SK-N-SH (cell line): ENCODE data around the gene DDX39B. TPM values are rescaled to one million over a fixed set of nuclear protein-coding genes. Genes with fewer than 3 reads are reported as not detected.
"Not testable (repeated sequence)": the region's sequence is repeated elsewhere in the genome, so short reads cannot be mapped to it uniquely, and the experiment has no call there.

Experiments used
- CTCF ChIA-PET: fragments of 300-600, 350-600 bp; formaldehyde crosslinking; extraction: SDS; loops from one replicate; lab custom pipeline; 2021; lab: Yijun Ruan, JAX
- POLR2A ChIA-PET: fragments of 350-600 bp; sonication (Branson Sonifier 250); formaldehyde crosslinking; extraction: SDS; loops from one replicate; lab custom pipeline; 2020; ENCODE audit warnings: antibody characterized with exemption, inconsistent platforms; lab: Yijun Ruan, JAX
- DNase-seq: peaks from one replicate; pipeline ENCODE4 v3.0.0; 2012
- H2AFZ ChIP-seq: fragments of 200-600 bp; sonication (generic); 2 replicates; pipeline ENCODE4 v1.8.1; 2016; ENCODE audit warnings: antibody characterized with exemption, mild to moderate bottlenecking, low read depth
- H3F3A ChIP-seq: fragments of 200-600 bp; sonication (generic); replicated peaks from 2 replicates; pipeline ENCODE3; 2016; ENCODE audit warnings: antibody characterized with exemption, mild to moderate bottlenecking; ENCODE audit not compliant: insufficient read depth
- H3K27ac ChIP-seq, 2 experiments: fragments of 200-500 bp in 1 of 2; fragments of 200-600 bp in 1 of 2; sonication (Bioruptor generic) in 1 of 2; sonication (generic), shearing (Covaris generic) in 1 of 2; 2 replicates each; pipeline versions ENCODE4 v1.5.1 to v1.6.1; 2014 to 2016; ENCODE audit warnings: low read depth in 2 of 2, inconsistent platforms in 1 of 2, low read length in 1 of 2, mild to moderate bottlenecking in 1 of 2, mixed read lengths in 1 of 2
- H3K27me3 ChIP-seq: fragments of 200-600 bp; sonication (generic), shearing (Covaris generic); 2 replicates; pipeline ENCODE4 v1.6.1; 2016; ENCODE audit warnings: mixed run types; ENCODE audit not compliant: insufficient read depth
- H3K36me3 ChIP-seq, 2 experiments: fragments of 200-500 bp in 1 of 2; fragments of 200-600 bp in 1 of 2; sonication (Bioruptor generic) in 1 of 2; sonication (generic) in 1 of 2; replicated peaks in 1 of 2; 2 replicates each; pipeline versions ENCODE3 to v1.5.1; 2014 to 2016; ENCODE audit warnings: low read length in 1 of 2, mild to moderate bottlenecking in 1 of 2; ENCODE audit not compliant: insufficient read depth in 2 of 2, control insufficient read depth in 1 of 2
- H3K4me1 ChIP-seq, 2 experiments: fragments of 200-500 bp in 1 of 2; fragments of 200-600 bp in 1 of 2; sonication (Bioruptor generic) in 1 of 2; sonication (generic), shearing (Covaris generic) in 1 of 2; 2 replicates each; pipeline versions ENCODE4 v1.5.1 to v1.6.1; 2014 to 2016; ENCODE audit warnings: low read depth in 1 of 2, low read length in 1 of 2, mixed run types in 1 of 2; ENCODE audit not compliant: insufficient read depth in 2 of 2, control insufficient read depth in 1 of 2
- H3K4me2 ChIP-seq: fragments of 200-600 bp; sonication (generic), shearing (Covaris generic); 2 replicates; pipeline ENCODE4 v1.6.1; 2017; ENCODE audit warnings: mixed run types
- H3K4me3 ChIP-seq, 2 experiments: fragments of 200-500 bp in 1 of 2; fragments of 200-600 bp in 1 of 2; sonication (Bioruptor generic) in 1 of 2; sonication (generic), shearing (Covaris generic) in 1 of 2; 2 replicates each; pipeline versions ENCODE4 v1.5.1 to v1.8.1; 2014 to 2016; ENCODE audit warnings: low read depth in 2 of 2, inconsistent platforms in 1 of 2, low read length in 1 of 2, mild to moderate bottlenecking in 1 of 2, mixed read lengths in 1 of 2, moderate library complexity in 1 of 2
- H3K79me2 ChIP-seq: fragments of 200-600 bp; sonication (generic); 2 replicates; pipeline ENCODE4 v1.8.1; 2017; ENCODE audit warnings: mild to moderate bottlenecking; ENCODE audit not compliant: insufficient read depth
- H3K9ac ChIP-seq: fragments of 200-600 bp; sonication (generic); 2 replicates; pipeline ENCODE4 v1.6.1; 2017; ENCODE audit warnings: mixed run types
- H3K9me2 ChIP-seq: fragments of 200-600 bp; sonication (generic); 2 replicates; pipeline ENCODE4 v1.6.1; 2017; ENCODE audit warnings: mixed run types
- H3K9me3 ChIP-seq: fragments of 200-600 bp; sonication (generic); 2 replicates; pipeline ENCODE4 v1.6.1; 2017; ENCODE audit warnings: mixed run types, mild to moderate bottlenecking, moderate library complexity
- H4K20me1 ChIP-seq: fragments of 200-600 bp; sonication (generic); 2 replicates; pipeline ENCODE4 v1.6.1; 2017; ENCODE audit warnings: mild to moderate bottlenecking, mixed run types; ENCODE audit not compliant: insufficient read depth
- CHD2 ChIP-seq: fragments of 150-350 bp; IDR thresholded peaks from 2 replicates; pipeline ENCODE4 v1.6.1; 2018; ENCODE audit warnings: low read length; ENCODE audit not compliant: partially characterized antibody
- FOXJ3 ChIP-seq: sonication (generic); formaldehyde crosslinking; IDR thresholded peaks from 2 replicates; pipeline ENCODE4 v1.5.1; 2020; ENCODE audit warnings: mild to moderate bottlenecking, missing genetic modification reagents
- MEF2A ChIP-seq: IDR thresholded peaks from 2 replicates; pipeline ENCODE4 v1.4.0; 2012; ENCODE audit warnings: low read depth, borderline replicate concordance
- NFIC ChIP-seq: IDR thresholded peaks from 2 replicates; pipeline ENCODE4 v1.4.0; 2012; ENCODE audit warnings: borderline replicate concordance
- NRF1 ChIP-seq: IDR thresholded peaks from 2 replicates; pipeline ENCODE4 v1.6.1; 2012; ENCODE audit warnings: low read depth, mild to moderate bottlenecking, low read length
- RCOR1 ChIP-seq: fragments of 150-350 bp; IDR thresholded peaks from 2 replicates; pipeline ENCODE4 v1.6.1; 2017; ENCODE audit warnings: antibody characterized with exemption, low read length
- REST ChIP-seq: IDR thresholded peaks from 2 replicates; pipeline ENCODE4 v1.6.1; 2012; ENCODE audit warnings: mild to moderate bottlenecking, low read depth, low read length, moderate library complexity
- RXRA ChIP-seq: IDR thresholded peaks from 2 replicates; pipeline ENCODE4 v1.4.0; 2012; ENCODE audit warnings: low read depth, mild to moderate bottlenecking, borderline replicate concordance
- ZBTB33 ChIP-seq: IDR thresholded peaks from 2 replicates; pipeline ENCODE4 v1.4.0; 2012; ENCODE audit warnings: low read depth, borderline replicate concordance
- WGBS: methylation state at CpG from one replicate; pipeline ENCODE4 v1.1.6; 2017; ENCODE audit warnings: low lambda C conversion rate; 5-methylcytosine and 5-hydroxymethylcytosine counted together
- polyA plus RNA-seq, 3 experiments: library from polyadenylated mRNA; depleted of rRNA; stranded (reverse); fragments of >200 nt; gene quantifications; 2 replicates each; pipeline ENCODE4 v1.2.3, GENCODE V29; 2012

DDX39B gene
- polyA plus RNA-seq, 1 of the 3 experiments (the other 2 are of a cell fraction): 502 TPM

DNA sequence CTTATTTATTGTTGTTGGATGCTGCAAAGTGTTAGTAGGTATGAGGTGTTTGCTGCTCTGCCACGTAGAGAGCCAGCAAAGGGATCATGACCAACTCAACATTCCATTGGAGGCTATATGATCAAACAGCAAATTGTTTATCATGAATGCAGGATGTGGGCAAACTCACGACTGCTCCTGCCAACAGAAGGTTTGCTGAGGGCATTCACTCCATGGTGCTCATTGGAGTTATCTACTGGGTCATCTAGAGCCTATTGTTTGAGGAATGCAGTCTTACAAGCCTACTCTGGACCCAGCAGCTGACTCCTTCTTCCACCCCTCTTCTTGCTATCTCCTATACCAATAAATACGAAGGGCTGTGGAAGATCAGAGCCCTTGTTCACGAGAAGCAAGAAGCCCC is 31.8 kb downstream of the DDX39B start (continued):
- no peak for TF ChIP-seq FOXJ3 (CRISPR knock-in tag)
- TF ChIP-seq RXRA: no peak
- TF ChIP-seq NRF1: no peak
- no peak for TF ChIP-seq MEF2A
- TF ChIP-seq CHD2: no peak
- TF ChIP-seq, all 33 proteins: peak for 0

- H3F3A ChIP-seq, H2AFZ ChIP-seq, H3K4me2 ChIP-seq, H3K9me3 ChIP-seq, POLR2A ChIA-PET, H3K79me2 ChIP-seq, H3K27me3 ChIP-seq, H3K36me3 ChIP-seq, H3K4me3 ChIP-seq, H3K9ac ChIP-seq, H3K9me2 ChIP-seq, H4K20me1 ChIP-seq, CTCF ChIA-PET, H3K27ac ChIP-seq, DNase-seq, H3K4me1 ChIP-seq: not testable (repeated sequence)
- 33% methylated on average over 1 of the region's 2 CpGs for WGBS
Observed at GRCh38 chr6:31509036-31509435, 32.8 kb downstream of the DDX39B start.

GRCh38 chr6:31502586-31502985 is 39.2 kb downstream of the DDX39B start:
- Histone ChIP-seq H3K9me3 (no peaks in the 10 kb centered on the region), H3K36me3 (no peaks in the 10 kb centered on the region), H3K27me3 (no peaks in the 10 kb centered on the region), H3K9ac (no peak overlapping the region), H2AFZ (no peak overlapping the region), H3K9me2 (no peaks in the 10 kb centered on the region), H3K27ac (no peak overlapping the region), H4K20me1 (no peaks in the 10 kb centered on the region), H3K4me2 (no peak overlapping the region), H3K4me1 (peaks cover 0 to 2% of the 10 kb centered on the region in 2 experiments; a peak in 1 of 4 replicates), H3K4me3 (no peak overlapping the region), H3K79me2 (peaks cover 18% of the 10 kb centered on the region), H3F3A (peaks cover under 1% of the 10 kb centered on the region)
- DNase-seq: no peak
- ChIA-PET CTCF (interaction anchor here (1.1 kb wide), 1 partner anchor 78 kb away, joined by 3 read pairs; no protein-coding TSS in a partner anchor), POLR2A (no interaction called here)
- TF ChIP-seq REST (no peak), RCOR1 (no peak), ZBTB33 (no peak), NFIC (no peak)

DNA sequence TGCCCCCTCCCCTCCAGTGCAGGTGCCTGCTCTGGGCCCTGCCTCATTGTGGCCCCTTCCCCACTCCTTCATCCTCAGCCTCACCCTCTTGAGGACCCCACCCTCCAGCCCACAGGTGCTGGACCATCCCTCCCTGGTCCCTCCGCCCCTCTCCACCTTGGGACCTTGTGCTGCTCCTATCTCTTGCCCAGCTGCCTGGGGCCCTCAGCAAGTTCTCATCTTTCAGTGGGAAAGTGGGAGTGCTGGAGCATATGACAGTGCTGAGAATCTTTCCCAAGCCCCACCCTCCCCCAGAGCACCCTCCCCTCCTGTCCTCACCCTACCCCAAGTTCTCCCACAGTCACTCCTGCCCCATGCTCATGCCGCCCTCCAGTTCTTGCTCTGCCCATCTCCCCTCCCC is 42.2 kb downstream of the DDX39B start:
- whole genome bisulfite sequencing: 88% methylated on average over 2 of the region's 2 CpGs
- H3K4me2 ChIP-seq: not testable (repeated sequence)

More for the DNA sequence above, 42.2 kb downstream of the DDX39B start:
- POLR2A ChIA-PET, CTCF ChIA-PET, H3K9me3 ChIP-seq, H3K27me3 ChIP-seq, H3K4me3 ChIP-seq, H3K9ac ChIP-seq, H3K9me2 ChIP-seq, H4K20me1 ChIP-seq, H3K36me3 ChIP-seq, H3K27ac ChIP-seq, DNase-seq, H2AFZ ChIP-seq, H3K4me1 ChIP-seq: not testable (repeated sequence)
- Histone ChIP-seq H3F3A (peaks cover 17% of the 10 kb centered on the region), H3K79me2 (peaks cover 15% of the 10 kb centered on the region)
